ENCODE measurements around the gene PMEL. TPM values are rescaled to one million over a fixed set of nuclear protein-coding genes. Genes with fewer than 3 reads are reported as not detected.

Gene PMEL
- total RNA-seq, 4 donors from 2014 or later: 1.1 to 2.0 TPM; not detected in 2

- TF ChIP-seq CTCF (IDR thresholded peaks at IDR 0.05; ENCODE audit: low read depth): no peak
Observed at GRCh38 chr12:55933169-55933798, 32.6 kb downstream of the PMEL start.

GRCh38 chr12:55932551-55932910 lies 33.3 kb downstream of the PMEL start:
- no peak for TF ChIP-seq CTCF (IDR thresholded peaks at IDR 0.05; ENCODE audit: low read depth)

GRCh38 chr12:55931780-55932550 lies 33.9 kb downstream of the PMEL start:
- no peak for TF ChIP-seq CTCF (IDR thresholded peaks at IDR 0.05; ENCODE audit: low read depth)

- TF ChIP-seq CTCF (IDR thresholded peaks at IDR 0.05; ENCODE audit: low read depth): no peak
Observed at GRCh38 chr12:55931317-55931779, 34.5 kb downstream of the PMEL start.

GRCh38 chr12:55930771-55931316 lies 35.0 kb downstream of the PMEL start, which contains the start of gene DGKA:
DGKA (plus strand) TSS chr12:55931162; CDS start chr12:55936504, 5,342 bp downstream.
- no peak for TF ChIP-seq CTCF (IDR thresholded peaks at IDR 0.05; ENCODE audit: low read depth)

GRCh38 chr12:55929306-55929791 lies 36.5 kb downstream of the PMEL start:
- no peak for TF ChIP-seq CTCF (IDR thresholded peaks at IDR 0.05; ENCODE audit: low read depth)

Data from subcutaneous adipose tissue (tissue), 4 donors.